Suprapubic skin (tissue), 3 donors: Measurements from ENCODE around the gene CILP.

ENCODE experiments used
- POLR2AphosphoS5 ChIP-seq, 3 donors: sonication (generic); formaldehyde crosslinking; IDR thresholded peaks; one replicate each; pipeline ENCODE4 v1.6.1; 2017; ENCODE audit warnings: antibody characterized with exemption in 3 of 3
- TF ChIP-seq, protein P1 (sequence below), 2 donors: fragments of 200-600 bp in 1 of 2; fragments of 450-650 bp in 1 of 2; sonication (generic) in 1 of 2; IDR thresholded peaks; one replicate each; pipeline ENCODE4 v1.5.1; 2016 to 2019; ENCODE audit warnings: antibody characterized with exemption in 2 of 2, mild to moderate bottlenecking in 1 of 2, moderate library complexity in 1 of 2

DNA sequence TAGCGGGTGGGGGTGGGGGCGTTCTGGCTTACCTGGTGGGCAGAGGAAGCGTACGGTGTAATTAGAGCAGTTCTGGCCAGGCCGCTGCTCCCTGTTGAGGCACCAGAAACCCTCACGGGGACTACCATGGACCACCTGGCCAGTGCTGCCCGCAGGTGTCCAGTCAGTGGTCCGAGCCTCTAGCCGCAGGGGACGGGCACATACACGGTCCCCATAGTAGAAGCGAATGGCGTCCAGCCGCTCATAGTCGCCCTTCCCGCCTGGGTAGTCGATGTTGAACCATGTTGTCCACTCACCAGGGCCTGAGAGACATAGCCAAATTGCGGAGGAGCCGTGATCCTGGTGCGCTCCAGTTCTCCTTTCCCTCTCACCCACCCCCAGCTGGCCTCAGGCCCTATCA is 4.5 kb downstream of the CILP start:
- TF ChIP-seq, protein P1, sequence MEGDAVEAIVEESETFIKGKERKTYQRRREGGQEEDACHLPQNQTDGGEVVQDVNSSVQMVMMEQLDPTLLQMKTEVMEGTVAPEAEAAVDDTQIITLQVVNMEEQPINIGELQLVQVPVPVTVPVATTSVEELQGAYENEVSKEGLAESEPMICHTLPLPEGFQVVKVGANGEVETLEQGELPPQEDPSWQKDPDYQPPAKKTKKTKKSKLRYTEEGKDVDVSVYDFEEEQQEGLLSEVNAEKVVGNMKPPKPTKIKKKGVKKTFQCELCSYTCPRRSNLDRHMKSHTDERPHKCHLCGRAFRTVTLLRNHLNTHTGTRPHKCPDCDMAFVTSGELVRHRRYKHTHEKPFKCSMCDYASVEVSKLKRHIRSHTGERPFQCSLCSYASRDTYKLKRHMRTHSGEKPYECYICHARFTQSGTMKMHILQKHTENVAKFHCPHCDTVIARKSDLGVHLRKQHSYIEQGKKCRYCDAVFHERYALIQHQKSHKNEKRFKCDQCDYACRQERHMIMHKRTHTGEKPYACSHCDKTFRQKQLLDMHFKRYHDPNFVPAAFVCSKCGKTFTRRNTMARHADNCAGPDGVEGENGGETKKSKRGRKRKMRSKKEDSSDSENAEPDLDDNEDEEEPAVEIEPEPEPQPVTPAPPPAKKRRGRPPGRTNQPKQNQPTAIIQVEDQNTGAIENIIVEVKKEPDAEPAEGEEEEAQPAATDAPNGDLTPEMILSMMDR (IDR thresholded peaks at IDR 0.05), result no peak
- TF ChIP-seq POLR2AphosphoS5 (IDR thresholded peaks at IDR 0.05), result no peak
